K562 (cell line): Measurements from ENCODE around the gene ITPR2. TPM values are rescaled to one million over a fixed set of nuclear protein-coding genes. Genes with fewer than 3 reads are reported as not detected.

Source experiments
- ATAC-seq: fragments of 200-7000 bp; cut with Tn5 transposase; 3 replicates; pipeline ENCODE4 v1.9.1; 2020; ENCODE audit warnings: moderate library complexity
- BruUV-seq: library from RNA; stranded (reverse); fragments of 400-500 nt; replicated peaks from 2 replicates; lab custom pipeline; 2021; lab: Mats Ljungman, UMichigan
- CTCF ChIA-PET: fragments of 300-600 bp; formaldehyde crosslinking; extraction: SDS; loops from one replicate; lab custom pipeline; 2021; ENCODE audit warnings: low intra/inter-chr PET ratio; lab: Yijun Ruan, JAX
- POLR2A ChIA-PET: fragments of 300-600, 350-650 bp; sonication (Branson Sonifier 250); formaldehyde crosslinking; extraction: SDS; loops from one replicate; lab custom pipeline; 2021; ENCODE audit warnings: antibody characterized with exemption, inconsistent platforms; lab: Yijun Ruan, JAX
- DNase-seq, 4 experiments: peaks; one replicate each; pipeline versions ENCODE4 v3.0.0 to v3.0.0-alpha.2; 2011 to 2018; ENCODE audit warnings: low spot score in 3 of 4, mixed read lengths in 3 of 4; ENCODE audit errors: extremely low read depth in 1 of 4
- FAIRE-seq: peaks from 2 replicates; lab custom pipeline; 2011; peaks lifted over from hg19 to GRCh38; lab: Jason Lieb, UNC
- H2AFZ ChIP-seq: 2 replicates; pipeline ENCODE4 v1.6.0; 2011; ENCODE audit warnings: low read depth, low read length, control low read depth, inconsistent platforms
- H3K27ac ChIP-seq: fragments of 200-600 bp; 3 replicates; pipeline ENCODE4 v1.8.0; 2011; ENCODE audit warnings: low read depth, mild to moderate bottlenecking, control low read depth, inconsistent platforms, low read length, moderate library complexity, mixed read lengths; ENCODE audit errors: extremely low read depth
- H3K27me3 ChIP-seq, 2 experiments: fragments of 300-600 bp in 1 of 2; 2 replicates in 1 of 2; 3 replicates in 1 of 2; pipeline versions ENCODE4 v1.6.0 to v1.8.0; 2011; ENCODE audit warnings: inconsistent platforms in 2 of 2, low read length in 2 of 2, mild to moderate bottlenecking in 1 of 2, mixed read lengths in 1 of 2, moderate library complexity in 1 of 2; ENCODE audit not compliant: control insufficient read depth in 2 of 2, insufficient read depth in 2 of 2
- H3K36me3 ChIP-seq: fragments of 300-600 bp; 3 replicates; pipeline ENCODE4 v1.8.0; 2011; ENCODE audit warnings: mild to moderate bottlenecking, low read length, inconsistent platforms; ENCODE audit not compliant: control insufficient read depth, insufficient read depth
- H3K4me1 ChIP-seq, 2 experiments: fragments of 200-600 bp in 1 of 2; replicated peaks in 1 of 2; 2 replicates in 1 of 2; 3 replicates in 1 of 2; pipeline versions ENCODE4 v1.5.1 to v1.8.0; 2011; ENCODE audit warnings: inconsistent platforms in 2 of 2, low read length in 2 of 2, mild to moderate bottlenecking in 1 of 2, mixed read lengths in 1 of 2, moderate library complexity in 1 of 2; ENCODE audit not compliant: control insufficient read depth in 2 of 2, insufficient read depth in 2 of 2
- H3K4me2 ChIP-seq: 2 replicates; pipeline ENCODE4 v1.6.1; 2011; ENCODE audit warnings: low read length, control low read depth, inconsistent platforms, mixed read lengths; ENCODE audit not compliant: insufficient read depth
- H3K4me3 ChIP-seq: fragments of 200-600 bp; sonication (generic), shearing (Covaris generic); 2 replicates; pipeline ENCODE4 v1.5.1; 2016; ENCODE audit warnings: control low read depth, inconsistent platforms
- H3K79me2 ChIP-seq: fragments of 200-600 bp; 3 replicates; pipeline ENCODE4 v1.8.0; 2011; ENCODE audit warnings: low read length, inconsistent platforms; ENCODE audit not compliant: control insufficient read depth, insufficient read depth
- H3K9ac ChIP-seq, 2 experiments: 2 replicates each; pipeline versions ENCODE4 v1.6.0 to v1.6.1; 2011; ENCODE audit warnings: low read depth in 2 of 2, low read length in 2 of 2, control low read depth in 1 of 2, inconsistent platforms in 1 of 2, mild to moderate bottlenecking in 1 of 2, mixed read lengths in 1 of 2; ENCODE audit not compliant: insufficient read depth in 1 of 2
- H3K9me1 ChIP-seq: one replicate; pipeline ENCODE4 v1.6.0; 2011; ENCODE audit warnings: inconsistent platforms, mild to moderate bottlenecking, low read length, moderate library complexity; ENCODE audit not compliant: control insufficient read depth, insufficient read depth
- H3K9me3 ChIP-seq: replicated peaks from 2 replicates; pipeline ENCODE4 v1.5.1; 2011; ENCODE audit warnings: low read depth, low read length, inconsistent platforms; ENCODE audit not compliant: control insufficient read depth, insufficient read depth
- H4K20me1 ChIP-seq: replicated peaks from 2 replicates; pipeline ENCODE4 v1.6.1; 2011; ENCODE audit warnings: low read length, inconsistent platforms, mixed read lengths; ENCODE audit not compliant: control insufficient read depth, insufficient read depth
- CHD4 ChIP-seq: fragments of 200-600 bp; sonication (generic); IDR thresholded peaks from 3 replicates; pipeline ENCODE4 v1.6.1; 2012; ENCODE audit warnings: low read depth, mild to moderate bottlenecking, mixed read lengths, low read length, inconsistent platforms; ENCODE audit not compliant: insufficient read depth, insufficient replicate concordance, poor library complexity, severe bottlenecking
- DDX20 ChIP-seq: fragments of 450-650 bp; IDR thresholded peaks from 2 replicates; pipeline ENCODE4 v1.6.1; 2016; ENCODE audit warnings: missing genetic modification characterization, low read depth, mild to moderate bottlenecking, missing compliant biosample characterization, moderate library complexity
- EP300 ChIP-seq: IDR thresholded peaks from 2 replicates; pipeline ENCODE4 v1.6.1; 2012; ENCODE audit warnings: low read length, improper control_type of control experiment
- JUNB ChIP-seq: fragments of 450-650 bp; formaldehyde crosslinking; conservative IDR thresholded peaks from 2 replicates; pipeline ENCODE4 v1.4.0; 2020; ENCODE audit warnings: mild to moderate bottlenecking
- L3MBTL2 ChIP-seq: fragments of 450-650 bp; IDR thresholded peaks from 2 replicates; pipeline ENCODE4 v1.6.1; 2016; ENCODE audit warnings: mild to moderate bottlenecking, moderate library complexity
- MEF2D ChIP-seq: conservative IDR thresholded peaks from 2 replicates; pipeline ENCODE4 v1.6.1; 2016; ENCODE audit warnings: low read depth, missing genetic modification characterization, missing compliant biosample characterization
- MTA3 ChIP-seq: fragments of 450-650 bp; formaldehyde crosslinking; IDR thresholded peaks from 2 replicates; pipeline ENCODE4 v1.6.1; 2017; ENCODE audit warnings: mild to moderate bottlenecking, borderline replicate concordance
- THRB ChIP-seq: fragments of 450-650 bp; formaldehyde crosslinking; conservative IDR thresholded peaks from 2 replicates; pipeline ENCODE4 v1.4.0; 2022; ENCODE audit warnings: mild to moderate bottlenecking, missing genetic modification characterization
- TRIM25 ChIP-seq: fragments of 450-650 bp; IDR thresholded peaks from 2 replicates; pipeline ENCODE4 v1.7.0; 2016; ENCODE audit warnings: borderline replicate concordance
- ZBED1 ChIP-seq: IDR thresholded peaks from 2 replicates; pipeline ENCODE4 v1.6.1; 2014
- ZBTB8A ChIP-seq: fragments of 450-650 bp; IDR thresholded peaks from 2 replicates; pipeline ENCODE4 v1.6.1; 2018; ENCODE audit warnings: mild to moderate bottlenecking, moderate library complexity; ENCODE audit not compliant: partially characterized antibody
- ZNF436 ChIP-seq: fragments of 250-450, 450-650 bp; sonication (Bioruptor Pico); formaldehyde crosslinking; IDR thresholded peaks from 2 replicates; pipeline ENCODE4 v1.7.0; 2020; ENCODE audit warnings: mild to moderate bottlenecking
- ZNF445 ChIP-seq: fragments of 250-450 bp; sonication (Bioruptor Pico); IDR thresholded peaks from 2 replicates; pipeline ENCODE4 v1.4.0; 2020; ENCODE audit warnings: low read depth, mild to moderate bottlenecking, moderate library complexity
- ZNF699 ChIP-seq: fragments of 250-450 bp; sonication (Bioruptor Pico); IDR thresholded peaks from 2 replicates; pipeline ENCODE4 v1.8.0; 2021; ENCODE audit warnings: mild to moderate bottlenecking, moderate library complexity; ENCODE audit not compliant: insufficient replicate concordance
- WGBS: fragments of 100-300 bp; shearing (Covaris generic); methylation state at CpG from one replicate; pipeline ENCODE4 v1.1.6; 2016; ENCODE audit warnings: low coverage, mixed read lengths; ENCODE audit not compliant: insufficient coverage; ENCODE audit errors: missing lambda C conversion rate; 5-methylcytosine and 5-hydroxymethylcytosine counted together
- in situ Hi-C: fragments of 300-500 bp; cut with MboI; formaldehyde crosslinking; loops from 4 replicates; pipeline ENCODE4 v1.15.0; 2018; ENCODE audit warnings: inconsistent platforms, mixed read lengths
- intact Hi-C: fragments of 100-400 bp; cut with micrococcal nuclease; formaldehyde crosslinking; loops from 2 replicates; pipeline ENCODE4 v1.14.2; 2022
- polyA plus RNA-seq, 8 experiments: library from polyadenylated mRNA; depleted of rRNA in 4 of 8; stranded (reverse) in 5 of 8; unstranded in 3 of 8; fragments of >200 nt; fragmentation: Nextera tagmentation in 2 of 8; fragmentation: Illumina TruSeq in 1 of 8; extraction: Ambion mirVana in 2 of 8; extraction: Trizol in 1 of 8; gene quantifications; 2 replicates each; pipeline versions ENCODE4 v1.2.1 to v1.2.3, GENCODE V29; 2011 to 2014; ENCODE audit warnings: inconsistent platforms in 1 of 8, missing spikeins in 1 of 8
- total RNA-seq, 7 experiments: library from RNA; depleted of rRNA in 6 of 7; stranded (reverse); fragments of >200 nt in 6 of 7; fragmentation: Illumina TruSeq in 2 of 7; extraction: Trizol in 2 of 7; gene quantifications; 2 replicates each; pipeline versions ENCODE4 v1.2.1 to v1.2.3, GENCODE V29; 2011 to 2021; ENCODE audit warnings: low replicate concordance in 1 of 7
- TF ChIP-seq, protein P1 (sequence below): fragments of 250-450 bp; sonication (Bioruptor Pico); IDR thresholded peaks from 2 replicates; pipeline ENCODE4 v1.5.0; 2020; ENCODE audit warnings: mild to moderate bottlenecking
- TF ChIP-seq, protein P2 (sequence below): fragments of 450-650 bp; formaldehyde crosslinking; IDR thresholded peaks from 2 replicates; pipeline ENCODE4 v1.4.0; 2020; ENCODE audit warnings: mild to moderate bottlenecking, mixed read lengths

The ITPR2 gene
- total and polyA plus RNA-seq, 9 of the 15 experiments (the other 6 are each of a cell fraction or from before 2014, with no cell fraction given), result 0.21 to 3.3 (median 0.95) TPM

DNA sequence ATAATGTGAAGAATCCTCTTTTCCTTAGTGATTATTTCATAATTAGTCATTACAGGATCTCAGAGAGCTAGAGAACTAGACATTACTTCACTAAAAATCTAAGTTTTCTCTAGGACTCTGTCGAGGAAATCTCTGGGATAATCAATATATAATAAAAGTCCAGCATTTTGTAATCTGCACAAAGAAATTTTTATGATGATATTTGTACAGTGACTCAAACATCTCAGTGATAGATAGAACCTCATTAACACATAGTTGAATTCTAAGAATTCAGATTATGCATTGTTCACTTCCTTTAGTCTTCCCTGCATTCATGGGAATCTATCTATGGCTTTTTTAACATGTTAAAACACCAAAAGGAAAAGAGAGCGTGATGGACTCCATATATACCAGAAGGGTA is 11.0 kb downstream of the ITPR2 start:
- ATAC-seq (no peak), DNase-seq (no peak), FAIRE-seq (no peak)
- no peak overlapping the region for H3K27ac ChIP-seq
- TF ChIP-seq DDX20 (tag), result no peak
- TF ChIP-seq, protein P1, sequence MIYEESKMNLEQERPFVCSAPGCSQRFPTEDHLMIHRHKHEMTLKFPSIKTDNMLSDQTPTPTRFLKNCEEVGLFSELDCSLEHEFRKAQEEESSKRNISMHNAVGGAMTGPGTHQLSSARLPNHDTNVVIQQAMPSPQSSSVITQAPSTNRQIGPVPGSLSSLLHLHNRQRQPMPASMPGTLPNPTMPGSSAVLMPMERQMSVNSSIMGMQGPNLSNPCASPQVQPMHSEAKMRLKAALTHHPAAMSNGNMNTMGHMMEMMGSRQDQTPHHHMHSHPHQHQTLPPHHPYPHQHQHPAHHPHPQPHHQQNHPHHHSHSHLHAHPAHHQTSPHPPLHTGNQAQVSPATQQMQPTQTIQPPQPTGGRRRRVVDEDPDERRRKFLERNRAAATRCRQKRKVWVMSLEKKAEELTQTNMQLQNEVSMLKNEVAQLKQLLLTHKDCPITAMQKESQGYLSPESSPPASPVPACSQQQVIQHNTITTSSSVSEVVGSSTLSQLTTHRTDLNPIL (CRISPR knock-in tag), result no peak
- TF ChIP-seq TRIM25, result no peak
- no peak for TF ChIP-seq EP300
- no peak for TF ChIP-seq CHD4
- no peak for TF ChIP-seq ZNF436 (CRISPR knock-in tag)
- TF ChIP-seq ZNF699 (CRISPR knock-in tag), result no peak
- no peak for TF ChIP-seq ZBED1
- TF ChIP-seq L3MBTL2, result no peak
- TF ChIP-seq THRB, result no peak
- no peak for TF ChIP-seq ZBTB8A
- TF ChIP-seq, protein P2, sequence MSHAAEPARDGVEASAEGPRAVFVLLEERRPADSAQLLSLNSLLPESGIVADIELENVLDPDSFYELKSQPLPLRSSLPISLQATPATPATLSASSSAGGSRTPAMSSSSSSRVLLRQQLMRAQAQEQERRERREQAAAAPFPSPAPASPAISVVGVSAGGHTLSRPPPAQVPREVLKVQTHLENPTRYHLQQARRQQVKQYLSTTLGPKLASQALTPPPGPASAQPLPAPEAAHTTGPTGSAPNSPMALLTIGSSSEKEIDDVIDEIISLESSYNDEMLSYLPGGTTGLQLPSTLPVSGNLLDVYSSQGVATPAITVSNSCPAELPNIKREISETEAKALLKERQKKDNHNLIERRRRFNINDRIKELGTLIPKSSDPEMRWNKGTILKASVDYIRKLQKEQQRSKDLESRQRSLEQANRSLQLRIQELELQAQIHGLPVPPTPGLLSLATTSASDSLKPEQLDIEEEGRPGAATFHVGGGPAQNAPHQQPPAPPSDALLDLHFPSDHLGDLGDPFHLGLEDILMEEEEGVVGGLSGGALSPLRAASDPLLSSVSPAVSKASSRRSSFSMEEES (CRISPR knock-in tag), result no peak
- TF ChIP-seq MTA3, result no peak
- no peak for TF ChIP-seq JUNB
- no peak for TF ChIP-seq MEF2D (tag)
- no peak for TF ChIP-seq ZNF445 (CRISPR knock-in tag)
- no peak overlapping the region for H3K4me2 ChIP-seq
- no peaks in the 10 kb centered on the region; a peak in 1 of 5 replicates for H3K27me3 ChIP-seq
- H3K9me1 ChIP-seq, result no peaks in the 10 kb centered on the region
- POLR2A ChIA-PET, result no interaction called here
- H3K4me1 ChIP-seq, result no peaks in the 10 kb centered on the region
- no peak overlapping the region for H3K9ac ChIP-seq
- no TSS peak for BruUV-seq
- CTCF ChIA-PET, result no interaction called here
- H3K36me3 ChIP-seq, result no peaks in the 10 kb centered on the region
- no peaks in the 10 kb centered on the region for H3K79me2 ChIP-seq
- intact Hi-C loops, result no loop called here
- WGBS, result 0% methylated on average over 2 of the region's 2 CpGs
- H3K4me3 ChIP-seq, result no peak overlapping the region
- no peaks in the 10 kb centered on the region for H3K9me3 ChIP-seq
- no peak overlapping the region for H2AFZ ChIP-seq
- no peaks in the 10 kb centered on the region for H4K20me1 ChIP-seq
- in situ Hi-C loops, result no loop called here
